ENCODE data around the gene DDRGK1. TPM values are rescaled to one million over a fixed set of nuclear protein-coding genes. Genes with fewer than 3 reads are reported as not detected.
"Not testable (repeated sequence)": the region's sequence is repeated elsewhere in the genome, so short reads cannot be mapped to it uniquely, and the experiment has no call there.

Gene DDRGK1
- total RNA-seq, 2 donors from 2014 or later: 43.8 to 48.0 TPM

DNA sequence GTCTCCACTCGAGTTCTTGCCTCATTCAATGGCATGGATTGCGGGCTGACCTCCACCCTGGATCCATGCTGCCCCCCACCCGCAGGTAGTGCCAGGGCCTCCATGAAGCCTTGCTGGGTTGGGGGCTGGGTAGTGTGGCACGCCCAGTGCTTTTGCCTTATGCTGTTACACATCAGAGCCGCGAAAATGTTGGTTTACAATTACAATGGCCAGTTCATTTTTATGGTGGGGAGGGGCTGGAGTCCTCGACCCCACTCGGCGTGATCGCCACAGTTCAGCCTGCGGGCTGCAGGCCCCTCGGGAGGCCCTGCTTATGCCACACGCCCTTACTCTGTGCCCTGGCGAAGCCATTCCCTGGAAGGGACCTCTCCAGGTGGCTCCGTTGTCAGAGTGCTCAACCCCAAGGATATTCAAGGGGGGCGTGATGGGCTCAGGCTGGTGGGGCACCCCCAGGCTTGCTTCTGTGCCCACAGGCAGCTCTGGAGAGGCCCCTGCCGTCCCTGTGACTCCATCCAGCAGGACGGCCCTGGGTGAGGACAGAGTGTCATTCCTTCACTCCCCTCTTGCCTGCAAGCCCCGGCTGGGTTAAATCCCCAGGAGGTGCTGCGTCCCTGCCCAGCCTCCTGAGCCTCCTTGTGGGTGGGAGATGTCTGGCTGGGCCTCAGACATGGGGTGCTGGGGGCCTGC, 19.7 kb upstream of the DDRGK1 start:
- Histone ChIP-seq H3K4me1 (no peaks in the 10 kb centered on the region), H3K9me3 (no peaks in the 10 kb centered on the region), H3K36me3 (peaks cover 18% of the 10 kb centered on the region), H3K27ac (no peak overlapping the region), H3K27me3 (no peaks in the 10 kb centered on the region), H3K4me3 (no peak overlapping the region)
- DNase-seq (ENCODE audit: low spot score): no peak
- no peak for TF ChIP-seq CTCF (IDR thresholded peaks at IDR 0.05)

- Histone ChIP-seq H3K4me3 (no peak overlapping the region), H3K27ac (no peak overlapping the region), H3K27me3 (no peaks in the 10 kb centered on the region), H3K9me3 (no peaks in the 10 kb centered on the region), H3K36me3 (peaks cover 18% of the 10 kb centered on the region), H3K4me1 (peaks cover 0 to 2% of the 10 kb centered on the region in 2 donors)
- TF ChIP-seq CTCF (IDR thresholded peaks at IDR 0.05): no peak
- DNase-seq (ENCODE audit: low spot score): no peak
These were observed 19.1 kb upstream of the DDRGK1 start for GRCh38 chr20:3223651-3223993.

- H3K9me3 ChIP-seq: no peaks in the 10 kb centered on the region
- no peak overlapping the region for H3K27ac ChIP-seq
- H3K4me1 ChIP-seq: peaks cover 0 to 8% of the 10 kb centered on the region in 2 donors
- H3K4me3 ChIP-seq: no peak overlapping the region
- DNase-seq (ENCODE audit: low spot score): no peak
- TF ChIP-seq CTCF (IDR thresholded peaks at IDR 0.05): no peak
- peaks cover 18% of the 10 kb centered on the region for H3K36me3 ChIP-seq
- H3K27me3 ChIP-seq: no peaks in the 10 kb centered on the region
These were observed 18.4 kb upstream of the DDRGK1 start for GRCh38 chr20:3222635-3223600.

GRCh38 chr20:3221398-3222226, 17.1 kb upstream of the DDRGK1 start:
- H3K4me3 ChIP-seq: no peak overlapping the region
- no peaks in the 10 kb centered on the region for H3K9me3 ChIP-seq
- DNase-seq (ENCODE audit: low spot score): no peak
- TF ChIP-seq CTCF (IDR thresholded peaks at IDR 0.05): no peak
- peaks cover 18% of the 10 kb centered on the region for H3K36me3 ChIP-seq
- H3K4me1 ChIP-seq: peaks cover 0 to 8% of the 10 kb centered on the region in 2 donors
- no peak overlapping the region for H3K27ac ChIP-seq
- H3K27me3 ChIP-seq: no peaks in the 10 kb centered on the region

DNA sequence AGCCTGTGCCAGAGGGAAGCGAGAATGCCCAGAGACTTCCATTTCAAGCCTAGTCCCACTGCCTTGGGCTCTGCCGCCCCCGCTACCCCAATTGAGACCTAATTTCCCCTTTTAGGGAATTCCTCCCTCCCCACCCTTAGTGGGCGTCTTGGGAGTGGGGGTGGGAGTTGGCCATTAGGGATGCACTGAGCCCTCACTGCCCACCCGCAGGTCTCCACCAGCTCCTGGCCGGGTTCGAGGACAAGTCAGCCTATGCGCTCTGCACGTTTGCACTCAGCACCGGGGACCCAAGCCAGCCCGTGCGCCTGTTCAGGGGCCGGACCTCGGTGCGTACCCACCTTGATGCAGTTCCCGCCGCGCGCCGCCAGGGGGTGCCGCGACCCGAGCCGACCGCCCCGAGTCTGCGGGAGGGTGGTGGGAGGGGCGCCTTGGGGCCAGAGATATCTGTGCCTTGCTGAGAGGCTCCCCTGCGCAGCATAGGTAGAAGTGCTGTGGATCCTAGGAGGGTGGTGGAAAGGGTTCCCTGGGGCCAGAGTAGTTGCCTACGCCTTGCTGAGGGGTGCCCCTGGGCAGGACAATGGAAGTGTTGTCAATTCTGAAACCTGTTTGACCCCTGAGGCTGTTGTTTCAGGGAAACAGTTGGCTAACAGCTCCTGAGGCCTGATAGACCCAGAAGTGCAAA, 14.0 kb upstream of the DDRGK1 start:
- Histone ChIP-seq H3K9me3 (no peaks in the 10 kb centered on the region), H3K27ac (no peak overlapping the region), H3K4me3 (no peak overlapping the region), H3K36me3 (peaks cover 31% of the 10 kb centered on the region), H3K4me1 (peaks cover 0 to 8% of the 10 kb centered on the region in 2 donors), H3K27me3 (no peaks in the 10 kb centered on the region)
- no peak for DNase-seq (ENCODE audit: low spot score)
- peak; percentile 88 to 96 for TF ChIP-seq CTCF (IDR thresholded peaks at IDR 0.05)

- not testable (repeated sequence) for DNase-seq (ENCODE audit: low spot score); H3K27me3 ChIP-seq; H3K27ac ChIP-seq; H3K9me3 ChIP-seq; H3K4me1 ChIP-seq; H3K4me3 ChIP-seq
- H3K36me3 ChIP-seq: peaks cover 19% of the 10 kb centered on the region
These were observed 11.0 kb upstream of the DDRGK1 start for GRCh38 chr20:3215359-3215917.
